ENCODE measurements around the gene STAG3.
"Not testable (repeated sequence)": the region's sequence is repeated elsewhere in the genome, so short reads cannot be mapped to it uniquely, and the experiment has no call there.

DNA sequence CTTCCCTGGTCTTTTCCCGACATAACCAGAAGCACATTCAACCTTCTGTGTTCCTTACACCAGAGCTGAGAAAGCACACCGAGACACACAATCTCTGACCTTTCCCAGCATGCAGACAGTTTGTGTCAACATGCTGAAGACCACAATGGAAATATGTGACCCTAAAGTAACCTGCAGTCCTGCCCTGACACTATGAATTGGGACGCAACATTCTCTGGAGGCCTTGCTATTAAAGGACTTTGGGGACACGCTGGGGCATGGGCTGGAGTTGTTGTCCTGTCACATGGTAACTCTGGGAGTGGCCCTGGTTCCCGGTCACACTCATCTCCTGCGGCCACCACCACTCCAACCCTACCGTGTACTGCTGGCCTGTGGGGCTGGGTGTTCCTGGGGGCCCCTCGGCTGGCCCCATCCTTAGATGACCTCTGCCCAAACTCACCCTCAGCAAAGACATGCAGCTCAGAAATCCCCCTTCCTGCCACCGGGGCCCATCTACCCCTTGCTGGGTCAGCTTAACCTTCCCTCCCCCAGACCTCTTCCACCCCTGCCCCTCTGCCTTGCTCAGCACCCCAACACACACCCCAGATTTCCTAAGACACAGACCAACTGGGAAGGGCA, 67.4 kb downstream of the STAG3 start:
- TF ChIP-seq, protein P1, sequence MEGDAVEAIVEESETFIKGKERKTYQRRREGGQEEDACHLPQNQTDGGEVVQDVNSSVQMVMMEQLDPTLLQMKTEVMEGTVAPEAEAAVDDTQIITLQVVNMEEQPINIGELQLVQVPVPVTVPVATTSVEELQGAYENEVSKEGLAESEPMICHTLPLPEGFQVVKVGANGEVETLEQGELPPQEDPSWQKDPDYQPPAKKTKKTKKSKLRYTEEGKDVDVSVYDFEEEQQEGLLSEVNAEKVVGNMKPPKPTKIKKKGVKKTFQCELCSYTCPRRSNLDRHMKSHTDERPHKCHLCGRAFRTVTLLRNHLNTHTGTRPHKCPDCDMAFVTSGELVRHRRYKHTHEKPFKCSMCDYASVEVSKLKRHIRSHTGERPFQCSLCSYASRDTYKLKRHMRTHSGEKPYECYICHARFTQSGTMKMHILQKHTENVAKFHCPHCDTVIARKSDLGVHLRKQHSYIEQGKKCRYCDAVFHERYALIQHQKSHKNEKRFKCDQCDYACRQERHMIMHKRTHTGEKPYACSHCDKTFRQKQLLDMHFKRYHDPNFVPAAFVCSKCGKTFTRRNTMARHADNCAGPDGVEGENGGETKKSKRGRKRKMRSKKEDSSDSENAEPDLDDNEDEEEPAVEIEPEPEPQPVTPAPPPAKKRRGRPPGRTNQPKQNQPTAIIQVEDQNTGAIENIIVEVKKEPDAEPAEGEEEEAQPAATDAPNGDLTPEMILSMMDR (IDR thresholded peaks at IDR 0.05; ENCODE audit: low read depth, low read length, poor library complexity, severe bottlenecking) = not testable (repeated sequence)
- TF ChIP-seq EZH2phosphoT487 (IDR thresholded peaks at IDR 0.05; ENCODE audit: borderline replicate concordance, low read length) = not testable (repeated sequence)

Data from DOHH2 (cell line).